ENCODE data around the gene TUBB1.

- no peak for TF ChIP-seq CTCF (conservative IDR thresholded peaks at IDR 0.05; ENCODE audit: low read depth, low read length)
- no peak for TF ChIP-seq EZH2 (IDR thresholded peaks at IDR 0.05; ENCODE audit: borderline replicate concordance, low read depth, low read length, poor library complexity, severe bottlenecking)
Observed at GRCh38 chr20:59019217-59019616, at the start of gene TUBB1.

Measured in A673 (cell line).